Prostate gland (tissue), 2 donors: ENCODE results near the gene ST6GALNAC3.

ENCODE experiments used
- CTCF ChIP-seq, 4 experiments: fragments of 200-600 bp in 2 of 4; fragments of 450-650 bp in 2 of 4; sonication (generic) in 2 of 4; IDR thresholded peaks; 1 replicate in 3 of 4; 2 replicates in 1 of 4; pipeline ENCODE4 v1.5.1; 2016 to 2019; ENCODE audit warnings: antibody characterized with exemption in 4 of 4, mild to moderate bottlenecking in 2 of 4, moderate library complexity in 2 of 4
- POLR2A ChIP-seq: fragments of 450-650 bp; IDR thresholded peaks from one replicate; pipeline ENCODE4 v1.6.1; 2016; ENCODE audit warnings: antibody characterized with exemption, mild to moderate bottlenecking
- POLR2AphosphoS5 ChIP-seq: sonication (generic); formaldehyde crosslinking; IDR thresholded peaks from one replicate; pipeline ENCODE4 v1.6.1; 2017; ENCODE audit warnings: antibody characterized with exemption

- TF ChIP-seq POLR2A (no peak), CTCF (IDR thresholded peaks at IDR 0.05) (no peak), POLR2AphosphoS5 (no peak)
Measured at GRCh38 chr1:76503100-76503499, 428.6 kb downstream of the ST6GALNAC3 start.
